ENCODE data around the gene PSMD9.
"Not testable (repeated sequence)": the region's sequence is repeated elsewhere in the genome, so short reads cannot be mapped to it uniquely, and the experiment has no call there.

Gene PSMD9

GRCh38 chr12:121888478-121889273 lies at the start of gene PSMD9:
PSMD9 (plus strand) TSS chr12:121888790; CDS start chr12:121888857, 67 bp downstream.
- FAIRE-seq, result no peak

- no peak for FAIRE-seq
Observed at GRCh38 chr12:121839106-121839992, 49.2 kb upstream of the PSMD9 start.

DNA sequence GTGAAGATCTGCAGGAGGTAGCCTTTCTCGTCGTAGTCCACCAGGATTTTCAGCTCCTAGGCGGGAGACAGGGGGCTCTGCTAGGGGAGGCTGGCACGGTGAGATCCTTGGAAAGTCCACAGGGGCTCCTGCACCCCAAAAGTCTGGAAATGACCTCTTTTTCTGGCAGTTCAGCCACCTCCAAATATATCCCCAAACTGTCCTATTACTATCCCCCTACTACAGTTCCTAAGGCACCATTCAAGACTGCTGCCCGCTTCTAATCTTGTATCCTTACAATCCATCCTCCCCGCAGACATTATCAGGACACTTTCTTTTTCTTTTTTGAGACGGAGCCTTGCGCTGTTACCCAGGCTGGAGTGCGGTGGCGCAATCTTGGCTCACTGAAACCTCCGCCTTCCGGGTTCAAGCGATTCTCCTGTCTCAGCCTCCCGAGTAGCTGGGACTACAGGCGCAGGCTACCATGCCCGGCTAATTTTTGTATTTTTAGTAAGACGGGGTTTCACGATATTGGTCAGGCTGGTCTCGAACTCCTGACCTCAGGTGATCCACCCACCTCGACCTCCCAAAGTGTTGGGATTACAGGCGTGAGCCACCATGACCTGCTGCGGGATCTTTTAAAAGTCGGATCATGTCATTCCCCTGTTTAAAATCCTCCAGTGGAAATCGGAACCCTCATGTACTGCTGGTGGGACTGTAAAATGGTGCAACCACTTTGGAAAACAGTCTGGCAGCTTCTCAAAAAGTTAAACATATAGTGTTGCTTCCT lies 48.4 kb upstream of the PSMD9 start:
- FAIRE-seq, result no peak

- no peak for FAIRE-seq
Observed at GRCh38 chr12:121843236-121843982, 45.2 kb upstream of the PSMD9 start.

DNA sequence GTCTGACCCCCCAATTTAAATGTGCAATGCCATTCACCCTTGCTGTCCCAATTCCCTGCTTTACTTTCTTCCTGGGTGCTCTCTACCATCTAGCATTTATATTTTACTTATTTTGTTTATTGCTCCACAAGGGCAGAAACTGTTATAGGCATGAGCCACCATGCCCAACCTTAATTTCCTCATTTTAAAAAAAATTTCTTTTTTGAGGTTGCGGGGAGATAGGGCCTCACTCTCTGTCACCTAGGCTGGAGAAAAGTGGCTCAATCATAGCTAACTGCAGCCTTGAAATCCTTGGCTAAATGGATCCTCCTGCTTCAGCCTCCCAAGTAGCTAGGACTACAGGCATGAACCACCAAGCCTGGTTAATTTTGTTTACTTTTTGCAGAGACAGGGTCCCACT lies 42.9 kb upstream of the PSMD9 start:
- FAIRE-seq, result no peak

DNA sequence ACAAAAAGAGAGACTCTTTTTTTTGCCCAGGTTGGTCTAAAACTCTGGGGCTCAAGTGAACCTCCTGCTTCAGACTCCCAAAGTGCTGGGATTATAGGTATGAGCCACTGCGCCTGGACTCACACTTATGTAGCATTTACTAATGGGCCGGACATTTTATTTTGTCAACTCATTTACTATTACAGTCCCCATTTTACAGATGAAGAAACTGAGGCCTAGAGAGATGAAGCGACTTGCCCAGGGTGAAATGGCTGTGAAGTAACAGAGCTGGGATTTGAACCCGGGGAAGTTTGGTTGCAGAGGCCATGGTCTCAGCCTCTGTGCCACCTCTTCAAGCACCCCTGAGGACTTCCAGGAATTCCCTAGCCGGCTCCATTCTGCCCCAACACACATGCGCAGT lies 39.4 kb upstream of the PSMD9 start:
- no peak for FAIRE-seq

DNA sequence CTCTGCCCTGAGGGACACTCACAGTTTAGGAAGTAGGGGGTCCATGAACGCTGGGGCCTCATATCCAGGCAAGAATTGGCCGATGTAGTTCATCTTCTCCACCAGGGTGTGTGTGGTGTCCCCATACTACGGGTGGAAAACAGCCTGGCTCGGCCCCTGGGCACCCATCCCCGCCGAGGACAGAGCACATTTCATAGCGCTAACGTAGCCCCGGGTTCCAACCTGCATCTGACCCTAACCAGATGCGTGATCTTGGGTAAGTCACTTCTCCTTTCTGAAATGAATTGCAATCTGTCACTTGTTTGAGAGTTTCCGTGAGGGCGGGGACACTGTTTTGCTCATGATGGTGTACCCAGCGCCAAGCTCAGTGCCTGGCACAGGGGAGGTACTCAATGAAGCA lies 38.9 kb upstream of the PSMD9 start:
- FAIRE-seq, result no peak

- not testable (repeated sequence) for FAIRE-seq
Observed at GRCh38 chr12:121852392-121852791, 36.2 kb upstream of the PSMD9 start.

- FAIRE-seq, result no peak
Observed at GRCh38 chr12:121857322-121858246, 31.0 kb upstream of the PSMD9 start.

GRCh38 chr12:121858318-121858661 lies 30.3 kb upstream of the PSMD9 start:
- FAIRE-seq, result no peak

DNA sequence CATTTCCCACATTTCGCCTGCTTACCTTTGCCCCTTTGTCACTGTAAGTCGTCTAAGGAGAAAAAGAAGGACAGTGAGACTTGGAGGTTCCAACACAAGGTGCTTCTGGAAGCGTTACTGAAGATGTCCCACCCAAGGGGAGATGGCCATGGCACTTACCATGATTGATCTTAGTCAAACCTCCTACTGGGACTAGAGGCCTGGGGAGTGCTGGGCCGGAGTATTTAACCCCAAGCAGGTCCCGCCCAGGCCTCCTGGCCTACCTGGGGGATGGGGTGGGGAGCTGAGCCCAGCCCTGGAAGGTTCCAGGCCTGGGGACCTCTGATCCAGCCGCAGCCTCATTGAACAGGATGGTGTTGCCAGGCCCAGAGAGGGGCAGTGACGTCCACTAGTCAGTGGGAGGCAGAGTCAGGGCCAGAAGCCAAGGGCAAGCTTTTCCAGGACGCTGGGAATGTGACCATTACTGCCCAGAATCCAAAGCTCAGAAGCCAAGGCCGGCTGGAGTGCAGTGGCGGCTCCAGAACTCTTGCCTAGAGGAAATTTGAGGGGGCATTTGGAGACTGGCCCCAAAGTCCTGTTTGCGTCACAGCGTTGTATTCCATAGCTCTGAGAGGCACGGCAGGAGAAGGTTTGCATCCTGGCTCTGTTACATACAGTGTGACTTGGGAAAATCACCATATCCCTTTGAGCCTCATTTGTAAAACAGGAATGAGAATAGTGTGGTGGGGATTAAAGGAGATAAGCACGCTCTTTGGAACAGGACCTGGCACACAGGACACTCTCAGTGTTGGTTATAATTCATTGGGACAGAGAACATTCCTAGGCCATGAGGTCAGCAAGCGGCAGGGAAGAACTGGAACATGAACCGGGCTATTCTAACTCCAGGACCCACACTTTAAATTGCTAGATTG lies 29.7 kb upstream of the PSMD9 start, which contains the start of gene HPD:
TSS of gene HPD (minus strand) at position 198 of the 911 bp plus-strand sequence. CDS start at position 162, 36 bp downstream.
- no peak for FAIRE-seq

DNA sequence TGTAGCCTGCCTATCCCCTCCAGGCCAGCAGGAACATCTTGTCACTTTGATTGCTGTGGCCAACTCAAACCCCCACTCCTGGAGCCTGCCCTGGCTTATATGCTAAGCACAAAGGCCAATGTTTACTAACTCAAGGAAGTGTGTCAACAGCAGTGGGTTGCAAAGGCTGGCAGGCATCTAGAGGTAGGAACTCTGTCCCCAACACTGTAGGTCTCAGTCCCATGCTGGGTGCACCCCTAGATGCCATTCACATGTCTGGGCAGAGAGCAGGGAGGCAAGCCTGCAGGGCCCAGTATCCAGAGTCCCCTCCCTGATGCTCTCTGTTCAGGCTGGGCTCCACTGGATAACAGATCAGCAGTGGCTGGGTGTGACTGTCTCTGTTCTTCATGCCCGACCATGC lies 28.3 kb upstream of the PSMD9 start:
- FAIRE-seq, result no peak

GRCh38 chr12:121860699-121861098 lies 27.9 kb upstream of the PSMD9 start:
- FAIRE-seq, result not testable (repeated sequence)

GRCh38 chr12:121861636-121862254 lies 26.8 kb upstream of the PSMD9 start:
- no peak for FAIRE-seq

- no peak for FAIRE-seq
Observed at GRCh38 chr12:121866331-121866730, 22.3 kb upstream of the PSMD9 start.

- not testable (repeated sequence) for FAIRE-seq
Observed at GRCh38 chr12:121869229-121869628, 19.4 kb upstream of the PSMD9 start.

DNA sequence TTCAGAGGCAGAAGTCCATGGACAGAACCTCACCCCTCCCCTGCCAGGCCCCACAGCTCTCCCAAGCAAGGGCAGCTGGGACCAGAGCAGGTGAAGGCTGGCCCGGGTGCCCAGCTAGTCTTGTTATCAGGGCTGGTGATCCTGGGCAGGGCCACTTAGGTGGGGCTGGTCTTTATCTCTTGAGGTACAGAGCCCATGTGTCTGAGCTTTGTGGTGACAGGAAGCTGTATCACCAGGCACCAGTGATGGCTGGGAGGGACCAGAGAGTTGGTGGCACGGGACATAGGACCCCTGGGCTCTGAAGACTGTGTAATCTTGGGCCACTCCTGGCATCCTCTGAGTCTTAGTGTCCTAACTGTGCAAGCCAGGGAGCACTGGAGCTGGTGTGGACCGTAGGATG lies 17.1 kb upstream of the PSMD9 start:
- no peak for FAIRE-seq

DNA sequence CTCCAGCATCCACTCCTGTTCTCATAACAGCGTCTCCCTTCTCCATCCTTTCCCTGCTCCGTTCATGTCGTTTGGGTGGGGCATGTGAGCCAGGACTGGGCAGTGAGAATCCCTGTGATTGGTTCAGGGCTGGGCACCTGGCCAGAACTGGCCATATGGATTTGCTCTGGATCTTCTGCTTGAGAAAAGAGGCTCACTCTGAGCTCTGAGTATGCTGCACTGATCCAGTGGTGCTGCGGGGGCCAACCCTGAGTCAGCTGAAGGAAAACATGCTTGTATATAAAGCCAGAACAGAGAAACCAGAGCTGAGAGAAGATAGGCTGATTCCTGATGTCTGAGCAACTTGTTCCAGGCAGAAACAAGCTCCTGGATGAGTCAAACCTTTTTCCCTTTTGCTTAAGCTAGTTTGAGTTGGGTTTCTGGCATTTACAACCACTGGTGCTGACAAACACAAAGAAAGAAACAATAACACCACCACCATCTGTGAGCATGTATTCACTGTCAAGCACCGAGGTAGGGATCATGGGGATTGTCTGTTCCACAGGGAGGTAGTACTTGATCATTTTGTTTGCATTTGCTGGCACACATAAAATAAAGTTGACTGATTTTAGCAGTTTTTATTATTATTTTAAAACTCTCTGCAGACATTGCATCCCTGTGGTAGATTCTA lies 15.9 kb upstream of the PSMD9 start:
- no peak for FAIRE-seq

GRCh38 chr12:121873216-121873569 lies 15.4 kb upstream of the PSMD9 start:
- no peak for FAIRE-seq

Measured in islet of Langerhans (tissue), 1 donor.